PC-9 (cell line): Measurements from ENCODE around the gene ROPN1B.

Experiments used
- CTCF ChIP-seq: fragments of 200-600 bp; sonication (generic); conservative IDR thresholded peaks from 2 replicates; pipeline ENCODE4 v1.6.1; 2017; ENCODE audit warnings: mixed run types, antibody characterized with exemption, mild to moderate bottlenecking, moderate library complexity
- EZH2 ChIP-seq: fragments of 200-600 bp; sonication (generic); IDR thresholded peaks from 2 replicates; pipeline ENCODE4 v1.8.0; 2017; ENCODE audit warnings: antibody characterized with exemption, low read depth

DNA sequence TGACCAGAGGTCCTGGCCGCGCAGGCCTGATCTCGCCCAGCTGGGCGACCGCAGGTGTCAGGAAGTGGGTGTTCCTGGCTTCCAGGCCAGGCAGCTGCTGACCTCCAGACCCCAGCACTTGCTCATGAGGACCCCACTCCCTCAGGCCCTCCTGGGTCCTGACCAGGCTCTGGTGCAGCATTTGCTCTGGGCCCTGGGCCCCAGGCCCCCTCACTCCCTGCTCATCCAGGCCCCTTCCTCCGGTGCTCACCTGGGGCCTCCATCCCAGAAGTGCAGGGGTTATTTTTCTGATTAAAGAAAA, 7.7 kb upstream of the ROPN1B start:
- TF ChIP-seq CTCF (no peak), EZH2 (no peak)
